ENCODE results near the gene SPINK13.
"Not testable (repeated sequence)": the region's sequence is repeated elsewhere in the genome, so short reads cannot be mapped to it uniquely, and the experiment has no call there.

SPINK13 gene

DNA sequence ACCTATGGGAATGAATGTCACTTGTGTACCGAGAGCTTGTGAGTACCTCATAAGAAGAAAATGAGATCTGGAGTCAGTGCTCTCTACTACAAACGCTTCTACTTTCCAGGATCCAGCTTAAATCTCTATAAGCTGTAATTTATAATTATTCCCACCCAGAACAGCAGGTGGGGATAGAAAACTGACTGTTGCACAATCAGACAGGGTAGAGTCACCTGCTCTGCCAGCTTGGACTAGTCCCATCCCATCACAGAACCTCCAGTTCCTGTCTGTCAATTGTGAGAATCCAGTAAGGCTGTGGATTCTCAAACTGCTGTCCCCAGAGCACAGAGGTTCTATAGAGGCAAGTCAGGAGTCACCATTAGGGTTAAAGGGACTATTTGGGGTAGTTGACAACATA, 45.6 kb downstream of the SPINK13 start:
- DNase-seq = no peak

DNA sequence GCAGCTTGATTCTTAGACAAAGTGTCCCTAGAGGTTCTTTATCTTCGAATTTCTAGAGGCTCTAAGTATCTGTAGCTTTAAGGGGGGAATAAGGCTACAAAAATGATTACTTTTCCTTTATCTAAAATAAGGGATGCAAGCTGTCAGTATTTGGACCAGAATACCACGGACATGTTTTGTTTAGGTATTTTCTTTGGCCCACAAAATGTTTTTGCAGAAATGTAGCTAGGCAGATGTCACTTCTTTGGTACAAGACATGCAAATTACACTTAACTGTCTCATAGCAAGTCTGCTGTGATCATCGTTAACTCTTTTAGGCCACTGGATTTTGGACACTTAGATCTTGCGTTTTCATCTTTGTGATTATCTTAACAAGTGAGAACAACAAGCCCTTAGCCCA, 46.1 kb downstream of the SPINK13 start:
- no peak for DNase-seq

DNA sequence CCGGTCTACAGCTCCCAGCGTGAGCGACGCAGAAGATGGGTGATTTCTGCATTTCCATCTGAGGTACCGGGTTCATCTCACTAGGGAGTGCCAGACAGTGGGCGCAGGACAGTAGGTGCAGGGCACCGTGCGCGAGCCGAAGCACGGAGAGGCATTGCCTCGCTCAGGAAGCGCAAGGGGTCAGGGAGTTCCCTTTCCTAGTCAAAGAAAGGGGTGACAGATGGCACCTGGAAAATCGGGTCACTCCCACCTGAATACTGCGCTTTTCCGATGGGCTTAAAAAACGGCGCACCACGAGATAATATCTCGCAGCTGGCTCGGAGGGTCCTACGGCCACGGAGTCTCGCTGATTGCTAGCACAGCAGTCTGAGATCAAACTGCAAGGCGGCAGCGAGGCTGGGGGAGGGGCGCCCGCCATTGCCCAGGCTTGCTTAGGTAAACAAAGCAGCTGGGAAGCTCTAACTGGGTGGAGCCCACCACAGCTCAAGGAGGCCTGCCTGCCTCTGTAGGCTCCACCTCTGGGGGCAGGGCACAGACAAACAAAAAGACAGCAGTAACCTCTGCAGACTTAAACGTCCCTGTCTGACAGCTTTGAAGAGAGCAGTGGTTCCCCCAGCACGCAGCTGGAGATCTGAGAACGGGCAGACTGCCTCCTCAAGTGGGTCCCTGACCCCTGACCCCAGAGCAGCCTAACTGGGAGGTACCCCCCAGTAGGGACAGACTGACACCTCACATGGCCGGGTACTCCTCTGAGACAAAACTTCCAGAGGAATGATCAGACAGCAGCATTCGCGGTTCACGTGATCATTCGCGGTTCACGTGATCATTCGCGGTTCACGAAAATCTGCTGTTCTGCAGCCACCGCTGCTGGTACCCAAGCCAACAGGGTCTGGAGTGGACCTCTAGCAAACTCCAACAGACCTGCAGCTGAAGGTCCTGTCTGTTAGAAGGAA, 51.7 kb downstream of the SPINK13 start:
- not testable (repeated sequence) for DNase-seq

DNA sequence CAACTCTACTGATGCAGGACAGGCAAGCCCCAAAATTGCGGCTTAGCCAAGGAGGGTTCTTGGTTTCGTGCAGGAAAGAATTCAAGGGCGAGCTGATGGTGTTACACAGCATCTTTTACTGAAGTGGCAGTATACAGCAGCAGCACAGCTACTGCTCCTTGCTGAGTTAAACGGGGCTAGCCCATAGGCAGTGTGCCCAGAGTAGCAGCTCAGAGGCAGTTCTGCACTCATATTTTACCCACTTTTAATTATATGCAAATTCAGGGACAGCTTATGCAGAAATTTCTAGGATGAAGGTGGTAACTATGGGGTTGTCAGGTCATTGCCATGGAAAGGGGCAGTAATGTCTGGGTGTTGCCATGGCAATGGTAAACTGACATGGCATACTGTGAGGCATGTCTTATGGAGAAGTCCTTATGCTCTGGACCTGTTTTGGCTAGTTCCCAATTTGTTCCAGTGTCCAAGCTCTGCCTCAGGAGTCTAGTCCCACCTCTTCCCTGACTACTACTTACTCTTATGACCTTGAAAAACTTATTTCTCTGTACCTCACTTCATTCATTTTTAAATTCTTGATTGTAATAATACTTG, 64.8 kb downstream of the SPINK13 start:
- no peak for DNase-seq

DNA sequence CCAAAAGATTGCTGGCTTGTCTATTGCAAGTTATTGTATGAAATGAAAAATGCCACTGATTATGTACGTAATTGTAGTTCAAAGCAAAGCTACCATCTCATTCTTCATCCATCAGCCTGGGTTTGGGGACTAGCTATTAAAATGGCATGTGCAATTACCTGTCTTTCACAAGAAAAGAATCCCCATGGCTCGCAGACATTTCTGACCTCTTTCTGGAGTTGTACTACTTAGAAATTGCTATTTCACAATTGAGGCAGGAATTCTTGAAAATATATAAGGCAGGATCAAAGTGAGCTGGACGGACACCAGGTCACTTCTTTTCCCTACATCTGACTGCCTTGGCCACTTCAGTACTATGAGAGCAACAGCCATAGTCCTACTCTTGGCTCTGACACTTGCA, 66.7 kb downstream of the SPINK13 start, which contains the start of gene SPINK9:
Gene SPINK9 (plus strand): TSS at position 301 of the 400 bp plus-strand sequence. CDS start 55 bp downstream, at position 356.
- no peak for DNase-seq
